PC-9 (cell line): ENCODE measurements around the gene EXOC1. TPM values are rescaled to one million over a fixed set of nuclear protein-coding genes. Genes with fewer than 3 reads are reported as not detected.

ENCODE experiments used
- BruUV-seq: library from RNA; stranded (reverse); fragments of 400-500 nt; replicated peaks from 2 replicates; lab custom pipeline; 2021; lab: Mats Ljungman, UMichigan
- CTCF ChIA-PET: fragments of 300-600 bp; sonication (Branson Sonifier 250); formaldehyde crosslinking; loops from one replicate; lab custom pipeline; 2022; ENCODE audit warnings: antibody characterized with exemption; lab: Charles Lee
- POLR2A ChIA-PET: fragments of 300-600 bp; sonication (Branson Sonifier 250); formaldehyde crosslinking; loops from one replicate; lab custom pipeline; 2022; ENCODE audit warnings: antibody characterized with exemption; ENCODE audit not compliant: unreplicated experiment; lab: Charles Lee
- DNase-seq, 2 experiments: peaks; one replicate each; pipeline versions ENCODE4 v3.0.0 to v3.0.0-alpha.2; 2015 to 2022; ENCODE audit warnings: mixed read lengths in 1 of 2
- H2AFZ ChIP-seq: fragments of 200-600 bp; sonication (generic); 2 replicates; pipeline ENCODE4 v1.8.1; 2017; ENCODE audit warnings: antibody characterized with exemption
- H3F3A ChIP-seq: fragments of 200-600 bp; sonication (generic); 2 replicates; pipeline ENCODE4 v1.8.1; 2017; ENCODE audit warnings: antibody characterized with exemption, mild to moderate bottlenecking, low read depth; ENCODE audit not compliant: insufficient read depth
- H3K27ac ChIP-seq: fragments of 200-600 bp; sonication (generic); 2 replicates; pipeline ENCODE4 v1.6.1; 2016; ENCODE audit warnings: mixed run types
- H3K27me3 ChIP-seq: fragments of 200-600 bp; sonication (generic); 2 replicates; pipeline ENCODE4 v1.6.1; 2016; ENCODE audit warnings: low read depth, mixed run types; ENCODE audit not compliant: insufficient read depth
- H3K36me3 ChIP-seq: fragments of 200-600 bp; sonication (generic); 2 replicates; pipeline ENCODE4 v1.6.1; 2016; ENCODE audit warnings: low read depth, mixed run types
- H3K4me1 ChIP-seq: fragments of 200-600 bp; sonication (generic); replicated peaks from 2 replicates; pipeline ENCODE4 v1.6.1; 2016; ENCODE audit warnings: mixed run types; ENCODE audit not compliant: insufficient read depth
- H3K4me2 ChIP-seq: fragments of 200-600 bp; sonication (generic); 2 replicates; pipeline ENCODE4 v1.6.1; 2017; ENCODE audit warnings: mixed run types
- H3K4me3 ChIP-seq: fragments of 200-600 bp; sonication (generic); 2 replicates; pipeline ENCODE4 v1.6.1; 2016; ENCODE audit warnings: mixed run types
- H3K79me2 ChIP-seq: fragments of 200-600 bp; sonication (generic); 2 replicates; pipeline ENCODE4 v1.6.1; 2017; ENCODE audit warnings: low read depth, mixed run types
- H3K9me2 ChIP-seq: fragments of 200-600 bp; sonication (generic); 2 replicates; pipeline ENCODE4 v1.8.1; 2017; ENCODE audit warnings: mild to moderate bottlenecking; ENCODE audit not compliant: insufficient read depth
- H3K9me3 ChIP-seq: fragments of 200-600 bp; sonication (generic); 2 replicates; pipeline ENCODE4 v1.8.1; 2016; ENCODE audit warnings: low read depth; ENCODE audit not compliant: insufficient read depth
- H4K20me1 ChIP-seq: fragments of 200-600 bp; sonication (generic); 2 replicates; pipeline ENCODE4 v1.8.1; 2017; ENCODE audit not compliant: insufficient read depth
- CTCF ChIP-seq: fragments of 200-600 bp; sonication (generic); conservative IDR thresholded peaks from 2 replicates; pipeline ENCODE4 v1.6.1; 2017; ENCODE audit warnings: mixed run types, antibody characterized with exemption, mild to moderate bottlenecking, moderate library complexity
- EZH2 ChIP-seq: fragments of 200-600 bp; sonication (generic); IDR thresholded peaks from 2 replicates; pipeline ENCODE4 v1.8.0; 2017; ENCODE audit warnings: antibody characterized with exemption, low read depth
- intact Hi-C: fragments of 100-400 bp; cut with micrococcal nuclease; formaldehyde crosslinking; loops from one replicate; pipeline ENCODE4 v1.10.0; 2022; ENCODE audit not compliant: unreplicated experiment
- total RNA-seq: library from RNA; stranded (reverse); gene quantifications from 2 replicates; pipeline ENCODE4 v1.2.3, GENCODE V29; 2021

Gene EXOC1
- total RNA-seq, 1 experiment from 2014 or later: 27.1 TPM

GRCh38 chr4:55808632-55809031, 44.8 kb upstream of the EXOC1 start:
- no peaks in the 10 kb centered on the region for H3K36me3 ChIP-seq
- no peak for DNase-seq
- intact Hi-C loops: no loop called here
- POLR2A ChIA-PET: no interaction called here
- no peaks in the 10 kb centered on the region for H3K9me3 ChIP-seq
- TF ChIP-seq EZH2 (no peak), CTCF (no peak)
- no peaks in the 10 kb centered on the region for H3K4me1 ChIP-seq
- H3K4me3 ChIP-seq: no peak overlapping the region
- no peaks in the 10 kb centered on the region for H4K20me1 ChIP-seq
- no peak overlapping the region for H3K4me2 ChIP-seq
- CTCF ChIA-PET: no interaction called here
- no TSS peak for BruUV-seq
- no peaks in the 10 kb centered on the region for H3K79me2 ChIP-seq
- H3F3A ChIP-seq: no peaks in the 10 kb centered on the region
- no peak overlapping the region for H2AFZ ChIP-seq
- no peak overlapping the region for H3K27ac ChIP-seq
- no peaks in the 10 kb centered on the region for H3K9me2 ChIP-seq
- no peaks in the 10 kb centered on the region for H3K27me3 ChIP-seq

- Histone ChIP-seq H3K4me1 (no peaks in the 10 kb centered on the region), H3K79me2 (no peaks in the 10 kb centered on the region), H3K4me2 (no peak overlapping the region), H3K4me3 (no peak overlapping the region), H3K27ac (no peak overlapping the region), H3K27me3 (no peaks in the 10 kb centered on the region), H4K20me1 (no peaks in the 10 kb centered on the region), H3K9me2 (no peaks in the 10 kb centered on the region), H2AFZ (no peak overlapping the region), H3F3A (no peaks in the 10 kb centered on the region), H3K9me3 (no peaks in the 10 kb centered on the region), H3K36me3 (no peaks in the 10 kb centered on the region)
- intact Hi-C loops: no loop called here
- POLR2A ChIA-PET: no interaction called here
- CTCF ChIA-PET: no interaction called here
- no peak for DNase-seq
- BruUV-seq: no TSS peak
- TF ChIP-seq EZH2: no peak
Observed at GRCh38 chr4:55817691-55818090, 35.8 kb upstream of the EXOC1 start.

GRCh38 chr4:55819634-55820033, 33.8 kb upstream of the EXOC1 start, which contains the start of gene EXOC1L:
Gene EXOC1L (plus strand): TSS chr4:55819790. CDS start chr4:55820027, 237 bp downstream.
- Histone ChIP-seq H3K27me3 (no peaks in the 10 kb centered on the region), H3K27ac (no peak within 1 kb of the TSS), H3F3A (no peaks in the 10 kb centered on the region), H3K79me2 (no peaks in the 10 kb centered on the region), H3K4me3 (no peak within 1 kb of the TSS), H3K4me2 (no peak within 1 kb of the TSS), H3K4me1 (no peaks in the 10 kb centered on the region), H2AFZ (no peak within 1 kb of the TSS), H3K36me3 (no peaks in the 10 kb centered on the region), H3K9me2 (no peaks in the 10 kb centered on the region), H3K9me3 (no peaks in the 10 kb centered on the region), H4K20me1 (no peaks in the 10 kb centered on the region)
- POLR2A ChIA-PET: no interaction called here
- no TSS peak for BruUV-seq
- no peak for DNase-seq
- TF ChIP-seq CTCF (no peak), EZH2 (no peak)
- CTCF ChIA-PET: no interaction called here
- intact Hi-C loops: no loop called here

GRCh38 chr4:55820279-55820678, 33.2 kb upstream of the EXOC1 start:
- H3K79me2 ChIP-seq: no peaks in the 10 kb centered on the region
- no peaks in the 10 kb centered on the region for H3K27me3 ChIP-seq
- no peaks in the 10 kb centered on the region for H3F3A ChIP-seq
- no peak for DNase-seq
- no TSS peak for BruUV-seq
- no peaks in the 10 kb centered on the region for H3K9me2 ChIP-seq
- H2AFZ ChIP-seq: no peak overlapping the region
- H3K4me2 ChIP-seq: no peak overlapping the region
- no peak overlapping the region for H3K4me3 ChIP-seq
- ChIA-PET POLR2A (no interaction called here), CTCF (no interaction called here)
- no peaks in the 10 kb centered on the region for H3K9me3 ChIP-seq
- no peaks in the 10 kb centered on the region for H3K4me1 ChIP-seq
- H3K36me3 ChIP-seq: no peaks in the 10 kb centered on the region
- no peak overlapping the region for H3K27ac ChIP-seq
- intact Hi-C loops: no loop called here
- no peaks in the 10 kb centered on the region for H4K20me1 ChIP-seq
- TF ChIP-seq EZH2 (no peak), CTCF (no peak)
